WTC11 (cell line): Measurements from ENCODE around the gene MRS2. TPM values are rescaled to one million over a fixed set of nuclear protein-coding genes. Genes with fewer than 3 reads are reported as not detected.

Source experiments
- ATF6 ChIP-seq: sonication (generic); formaldehyde crosslinking; IDR thresholded peaks from 2 replicates; pipeline ENCODE4 v1.8.1; 2023; ENCODE audit warnings: mild to moderate bottlenecking, missing genetic modification reagents
- CDX4 ChIP-seq: fragments of 250-450 bp; sonication (Bioruptor Pico); IDR thresholded peaks from 2 replicates; pipeline ENCODE4 v1.9.0; 2021; ENCODE audit warnings: moderate library complexity, mild to moderate bottlenecking, inconsistent platforms, borderline replicate concordance
- E2F4 ChIP-seq: sonication (generic); formaldehyde crosslinking; IDR thresholded peaks from 2 replicates; pipeline ENCODE4 v1.8.1; 2022; ENCODE audit warnings: low read depth, mild to moderate bottlenecking, moderate library complexity, missing genetic modification reagents, borderline replicate concordance
- E2F5 ChIP-seq: sonication (generic); formaldehyde crosslinking; IDR thresholded peaks from 2 replicates; pipeline ENCODE4 v1.8.1; 2022; ENCODE audit warnings: mild to moderate bottlenecking, moderate library complexity, missing genetic modification reagents
- ERG ChIP-seq: fragments of 250-450 bp; sonication (Bioruptor Pico); IDR thresholded peaks from 2 replicates; pipeline ENCODE4 v1.8.0; 2021; ENCODE audit warnings: mild to moderate bottlenecking
- ESRRA ChIP-seq: sonication (generic); formaldehyde crosslinking; IDR thresholded peaks from 2 replicates; pipeline ENCODE4 v1.8.1; 2022; ENCODE audit warnings: mild to moderate bottlenecking, missing genetic modification reagents, borderline replicate concordance
- ETV6 ChIP-seq: sonication (generic); formaldehyde crosslinking; IDR thresholded peaks from 2 replicates; pipeline ENCODE4 v1.8.1; 2022; ENCODE audit warnings: mild to moderate bottlenecking, missing genetic modification reagents
- FOXJ3 ChIP-seq: sonication (generic); formaldehyde crosslinking; IDR thresholded peaks from 2 replicates; pipeline ENCODE4 v1.9.0; 2021; ENCODE audit warnings: missing genetic modification reagents, mild to moderate bottlenecking, borderline replicate concordance
- FOXK1 ChIP-seq: sonication (generic); formaldehyde crosslinking; IDR thresholded peaks from 2 replicates; pipeline ENCODE4 v1.8.0; 2022; ENCODE audit warnings: mild to moderate bottlenecking, moderate library complexity, missing genetic modification reagents
- FOXP1 ChIP-seq: sonication (generic); formaldehyde crosslinking; IDR thresholded peaks from 2 replicates; pipeline ENCODE4 v1.8.0; 2022; ENCODE audit warnings: missing genetic modification reagents, mild to moderate bottlenecking, moderate library complexity, borderline replicate concordance
- HMGXB4 ChIP-seq: sonication (generic); formaldehyde crosslinking; IDR thresholded peaks from 2 replicates; pipeline ENCODE4 v1.8.1; 2023; ENCODE audit warnings: mild to moderate bottlenecking, moderate library complexity, missing genetic modification reagents
- JUN ChIP-seq: sonication (generic); formaldehyde crosslinking; IDR thresholded peaks from 2 replicates; pipeline ENCODE4 v1.8.0; 2023; ENCODE audit warnings: mild to moderate bottlenecking, missing genetic modification reagents
- MAX ChIP-seq: sonication (generic); formaldehyde crosslinking; IDR thresholded peaks from 2 replicates; pipeline ENCODE4 v1.8.0; 2022; ENCODE audit warnings: mild to moderate bottlenecking, missing genetic modification reagents
- MLX ChIP-seq: sonication (generic); formaldehyde crosslinking; IDR thresholded peaks from 2 replicates; pipeline ENCODE4 v1.8.1; 2023; ENCODE audit warnings: mild to moderate bottlenecking, missing genetic modification reagents, moderate library complexity
- NFATC4 ChIP-seq: fragments of 250-450 bp; sonication (Bioruptor Pico); IDR thresholded peaks from 2 replicates; pipeline ENCODE4 v1.9.0; 2021; ENCODE audit warnings: mild to moderate bottlenecking
- NR3C1 ChIP-seq: sonication (generic); formaldehyde crosslinking; conservative IDR thresholded peaks from 2 replicates; pipeline ENCODE4 v1.8.1; 2023; ENCODE audit warnings: low read depth, mild to moderate bottlenecking, missing genetic modification reagents
- PRDM15 ChIP-seq: sonication (generic); formaldehyde crosslinking; IDR thresholded peaks from 2 replicates; pipeline ENCODE4 v1.8.0; 2022; ENCODE audit warnings: missing genetic modification reagents
- RORB ChIP-seq: fragments of 250-450 bp; sonication (Bioruptor Pico); IDR thresholded peaks from 2 replicates; pipeline ENCODE4 v1.9.0; 2021; ENCODE audit warnings: mild to moderate bottlenecking
- SMAD3 ChIP-seq: sonication (generic); formaldehyde crosslinking; IDR thresholded peaks from 2 replicates; pipeline ENCODE4 v1.8.0; 2022; ENCODE audit warnings: missing genetic modification reagents, mild to moderate bottlenecking, borderline replicate concordance
- TCF7 ChIP-seq: sonication (generic); formaldehyde crosslinking; IDR thresholded peaks from 2 replicates; pipeline ENCODE4 v1.8.0; 2022; ENCODE audit warnings: mild to moderate bottlenecking, low read depth, missing genetic modification reagents, moderate library complexity
- TEAD4 ChIP-seq: sonication (generic); formaldehyde crosslinking; IDR thresholded peaks from 2 replicates; pipeline ENCODE4 v1.8.0; 2022; ENCODE audit warnings: mild to moderate bottlenecking, missing genetic modification reagents
- USF2 ChIP-seq: sonication (generic); formaldehyde crosslinking; IDR thresholded peaks from 2 replicates; pipeline ENCODE4 v1.8.1; 2023; ENCODE audit warnings: mild to moderate bottlenecking, missing genetic modification reagents, moderate library complexity
- ZNF263 ChIP-seq: sonication (generic); formaldehyde crosslinking; IDR thresholded peaks from 2 replicates; pipeline ENCODE4 v1.8.1; 2022; ENCODE audit warnings: low read depth, mild to moderate bottlenecking, moderate library complexity, missing genetic modification reagents
- total RNA-seq: library from RNA; stranded (reverse); gene quantifications from 3 replicates; pipeline ENCODE4 v1.2.3, GENCODE V29; 2021

Gene MRS2
- total RNA-seq, 1 experiment from 2014 or later = 91.6 TPM

- TF ChIP-seq E2F4 (CRISPR knock-in tag) (no peak; the same call in 1 of the 2 replicates), ESRRA (CRISPR knock-in tag) (peak; percentile 90; the same call in 1 of the 2 replicates), ATF6 (CRISPR knock-in tag) (0 out of 2 replicates have a peak, but pooled peaks have one; percentile 62), JUN (CRISPR knock-in tag) (0 out of 2 replicates have a peak, but pooled peaks have one; percentile 61), USF2 (no peak), FOXK1 (CRISPR knock-in tag) (peak; percentile 35), PRDM15 (0 out of 2 replicates have a peak, but pooled peaks have one; percentile 10), TEAD4 (CRISPR knock-in tag) (0 out of 2 replicates have a peak, but pooled peaks have one; percentile 35), ZNF263 (no peak), FOXP1 (CRISPR knock-in tag) (peak; percentile 84; the same call in 1 of the 2 replicates), FOXJ3 (CRISPR knock-in tag) (no peak), TCF7 (CRISPR knock-in tag) (0 out of 2 replicates have a peak, but pooled peaks have one; percentile 35), ERG (CRISPR knock-in tag) (0 out of 2 replicates have a peak, but pooled peaks have one; percentile 44), NFATC4 (CRISPR knock-in tag) (no peak), E2F5 (peak; percentile 39; the same call in 1 of the 2 replicates), MLX (no peak), HMGXB4 (CRISPR knock-in tag) (peak; percentile 72; the same call in 1 of the 2 replicates), CDX4 (CRISPR knock-in tag) (no peak), RORB (CRISPR knock-in tag) (no peak), ETV6 (CRISPR knock-in tag) (peak; percentile 74), SMAD3 (CRISPR knock-in tag) (peak; percentile 66; the same call in 1 of the 2 replicates), MAX (CRISPR knock-in tag) (peak; percentile 66), NR3C1 (CRISPR knock-in tag) (no peak)
Observed at GRCh38 chr6:24402697-24403500, at the start of gene MRS2 (continued).
